BLaER1 treated with 17β-estradiol and CSF1 and Interleukin-3, amounts not matched to agents 10 nM and 100 nM (cell line): ENCODE results near the gene INPP4A.

Source experiments
- H3K27ac ChIP-seq, 11 experiments: shearing (Covaris generic); formaldehyde crosslinking; 2 replicates each; pipeline ENCODE4 v1.8.1; 2022
- H3K27me3 ChIP-seq, 11 experiments: shearing (Covaris generic); formaldehyde crosslinking; 2 replicates each; pipeline ENCODE4 v1.8.1; 2022
- H3K36me3 ChIP-seq, 11 experiments: shearing (Covaris generic); formaldehyde crosslinking; 2 replicates each; pipeline ENCODE4 v1.8.1; 2022
- H3K4me1 ChIP-seq, 10 experiments: shearing (Covaris generic); formaldehyde crosslinking; 2 replicates each; pipeline ENCODE4 v1.8.1; 2022
- H3K4me2 ChIP-seq, 11 experiments: shearing (Covaris generic); formaldehyde crosslinking; 2 replicates each; pipeline ENCODE4 v1.8.1; 2022
- H3K4me3 ChIP-seq, 10 experiments: shearing (Covaris generic); formaldehyde crosslinking; 2 replicates each; pipeline ENCODE4 v1.8.1; 2022
- H3K9ac ChIP-seq, 11 experiments: shearing (Covaris generic); formaldehyde crosslinking; 2 replicates each; pipeline ENCODE4 v1.8.1; 2022
- H3K9me3 ChIP-seq, 11 experiments: shearing (Covaris generic); formaldehyde crosslinking; replicated peaks in 1 of 11; 2 replicates each; pipeline ENCODE4 v1.8.1; 2022
- H4K20me1 ChIP-seq, 11 experiments: shearing (Covaris generic); formaldehyde crosslinking; 2 replicates each; pipeline ENCODE4 v1.8.1; 2022
- Cebpa-rat ChIP-seq, 11 experiments: shearing (Covaris generic); IDR thresholded peaks; 2 replicates each; pipeline ENCODE4 v1.8.1; 2022

The INPP4A gene

GRCh38 chr2:98500561-98500960 lies 55.9 kb downstream of the INPP4A start:
- Histone ChIP-seq H3K36me3 (peaks cover 16 to 53% (median 26%) of the 10 kb centered on the region in 11 experiments; a peak in 20 of 22 replicates), H3K27me3 (no peaks in the 10 kb centered on the region), H3K9ac (no peak overlapping the region), H3K4me1 (peaks cover 6 to 46% (median 18%) of the 10 kb centered on the region in 10 experiments; a peak in 15 of 20 replicates), H3K4me2 (no peak overlapping the region), H4K20me1 (peaks cover 0 to 38% (median 3%) of the 10 kb centered on the region in 11 experiments; a peak in 6 of 22 replicates), H3K9me3 (peaks cover 22 to 37% (median 31%) of the 10 kb centered on the region in 11 experiments), H3K27ac (no peak overlapping the region), H3K4me3 (no peak overlapping the region)
- no peak for TF ChIP-seq Cebpa-rat (IDR thresholded peaks at IDR 0.05)

- Histone ChIP-seq H3K4me2 (no peak overlapping the region), H4K20me1 (peaks cover 0 to 39% (median 3%) of the 10 kb centered on the region in 11 experiments; a peak in 7 of 22 replicates), H3K27ac (no peak overlapping the region), H3K27me3 (no peaks in the 10 kb centered on the region), H3K36me3 (peaks cover 11 to 53% (median 24%) of the 10 kb centered on the region in 11 experiments; a peak in 20 of 22 replicates), H3K4me3 (no peak overlapping the region), H3K9me3 (peaks cover 16 to 31% (median 24%) of the 10 kb centered on the region in 11 experiments), H3K4me1 (peaks cover 8 to 51% (median 21%) of the 10 kb centered on the region in 10 experiments; a peak in 15 of 20 replicates), H3K9ac (no peak overlapping the region)
- TF ChIP-seq Cebpa-rat (IDR thresholded peaks at IDR 0.05): no peak
These were observed 56.6 kb downstream of the INPP4A start for GRCh38 chr2:98501223-98501622.

GRCh38 chr2:98501876-98502275 lies 57.2 kb downstream of the INPP4A start:
- no peak overlapping the region for H3K4me3 ChIP-seq
- H3K27me3 ChIP-seq: no peaks in the 10 kb centered on the region
- peaks cover 0 to 46% (median 3%) of the 10 kb centered on the region in 11 experiments; a peak in 7 of 22 replicates for H4K20me1 ChIP-seq
- H3K36me3 ChIP-seq: peaks cover 6 to 50% (median 20%) of the 10 kb centered on the region in 11 experiments; a peak in 20 of 22 replicates
- H3K4me1 ChIP-seq: peaks cover 8 to 58% (median 27%) of the 10 kb centered on the region in 10 experiments; a peak in 15 of 20 replicates
- no peak overlapping the region for H3K9ac ChIP-seq
- no peak for TF ChIP-seq Cebpa-rat (IDR thresholded peaks at IDR 0.05)
- no peak overlapping the region for H3K27ac ChIP-seq
- H3K9me3 ChIP-seq: peaks cover 9 to 24% (median 18%) of the 10 kb centered on the region in 11 experiments
- no peak overlapping the region for H3K4me2 ChIP-seq

GRCh38 chr2:98502556-98503335 lies 58.1 kb downstream of the INPP4A start:
- peak overlapping the region in 3 of 11 experiments; percentile 67 to 89 (median 88); a peak in 6 of 22 replicates for H3K4me2 ChIP-seq
- H3K9ac ChIP-seq: no peak overlapping the region
- H3K27me3 ChIP-seq: no peaks in the 10 kb centered on the region
- no peak for TF ChIP-seq Cebpa-rat (IDR thresholded peaks at IDR 0.05)
- peaks cover 8 to 67% (median 30%) of the 10 kb centered on the region in 10 experiments; a peak in 15 of 20 replicates for H3K4me1 ChIP-seq
- H3K4me3 ChIP-seq: no peak overlapping the region
- peaks cover 0 to 52% (median 3%) of the 10 kb centered on the region in 11 experiments; a peak in 7 of 22 replicates for H4K20me1 ChIP-seq
- peaks cover 0 to 41% (median 11%) of the 10 kb centered on the region in 11 experiments; a peak in 17 of 22 replicates for H3K36me3 ChIP-seq
- H3K9me3 ChIP-seq: peaks cover under 1 to 16% (median 9%) of the 10 kb centered on the region in 11 experiments; a peak in 20 of 22 replicates
- no peak overlapping the region for H3K27ac ChIP-seq

DNA sequence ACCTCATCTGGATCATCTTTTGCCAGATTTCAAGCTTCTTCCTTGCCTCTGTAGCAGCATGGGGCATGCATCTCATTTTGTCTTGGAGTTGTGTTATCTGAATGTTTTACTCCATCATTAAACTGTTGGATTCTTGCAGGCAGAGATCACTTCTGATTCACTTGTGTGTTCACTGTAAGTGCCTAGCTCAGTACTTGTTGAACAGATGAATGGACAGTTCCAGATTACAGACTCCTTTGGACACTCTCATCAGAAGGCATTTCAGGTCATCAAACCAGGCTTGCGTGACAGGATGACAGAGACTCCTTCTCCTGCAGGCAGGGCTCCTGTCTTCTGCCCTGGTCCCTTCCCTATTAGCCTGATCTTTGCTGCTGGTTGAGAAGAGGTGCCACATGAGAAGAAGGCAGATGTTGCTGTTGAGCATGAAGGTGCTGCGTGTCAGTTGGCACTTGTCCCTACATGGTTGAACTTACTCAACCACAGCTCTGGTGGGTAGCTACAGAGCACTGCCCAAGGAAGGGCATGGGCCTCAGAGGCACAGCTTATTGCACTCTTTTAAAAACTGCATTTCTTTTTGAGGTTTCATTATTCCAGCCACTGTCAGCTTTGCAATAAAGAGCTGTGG lies 58.9 kb downstream of the INPP4A start:
- Histone ChIP-seq H3K27me3 (no peaks in the 10 kb centered on the region), H3K4me1 (peaks cover 8 to 70% (median 38%) of the 10 kb centered on the region in 10 experiments; a peak in 16 of 20 replicates), H3K36me3 (peaks cover 0 to 33% (median 5%) of the 10 kb centered on the region in 11 experiments; a peak in 13 of 22 replicates), H3K27ac (peak overlapping the region in 3 of 11 experiments; percentile 83 to 94 (median 88); a peak in 4 of 22 replicates), H3K4me3 (no peak overlapping the region), H4K20me1 (peaks cover 0 to 61% (median 3%) of the 10 kb centered on the region in 11 experiments; a peak in 7 of 22 replicates), H3K9ac (0 out of 22 replicates have a peak overlapping the region, but pooled peaks of 1 of the 11 experiments have one; percentile 6), H3K9me3 (peaks cover 0 to 7% (median under 1%) of the 10 kb centered on the region in 11 experiments; a peak in 7 of 22 replicates), H3K4me2 (peak overlapping the region in 3 of 11 experiments; percentile 67 to 89 (median 88); a peak in 6 of 22 replicates)
- TF ChIP-seq Cebpa-rat (IDR thresholded peaks at IDR 0.05): no peak

GRCh38 chr2:98504381-98505109 lies 59.9 kb downstream of the INPP4A start:
- H3K27ac ChIP-seq: peak overlapping the region in 7 of 11 experiments; percentile 8 to 94 (median 79); a peak in 10 of 22 replicates
- no peak for TF ChIP-seq Cebpa-rat (IDR thresholded peaks at IDR 0.05)

GRCh38 chr2:98505311-98505808 lies 60.7 kb downstream of the INPP4A start:
- Histone ChIP-seq H3K36me3 (peaks cover 0 to 18% (median 0%) of the 10 kb centered on the region in 11 experiments; a peak in 5 of 22 replicates), H3K9me3 (no peaks in the 10 kb centered on the region), H4K20me1 (peaks cover 0 to 70% (median 3%) of the 10 kb centered on the region in 11 experiments; a peak in 7 of 22 replicates), H3K4me2 (peak overlapping the region in 7 of 11 experiments; percentile 12 to 89 (median 73); a peak in 14 of 22 replicates), H3K27me3 (no peaks in the 10 kb centered on the region), H3K4me3 (peak overlapping the region in 1 of 10 experiments; percentile 31; a peak in 1 of 20 replicates), H3K9ac (peak overlapping the region in 6 of 11 experiments; percentile 6 to 79 (median 62); a peak in 10 of 22 replicates), H3K4me1 (peaks cover 8 to 76% (median 43%) of the 10 kb centered on the region in 10 experiments; a peak in 16 of 20 replicates), H3K27ac (peak overlapping the region in 8 of 11 experiments; percentile 8 to 94 (median 67); a peak in 12 of 22 replicates)
- peak in 2 of 11 experiments; percentile 22 to 28; a peak in 2 of 22 replicates for TF ChIP-seq Cebpa-rat (IDR thresholded peaks at IDR 0.05)

More at GRCh38 chr2:98504381-98505109, 59.9 kb downstream of the INPP4A start:
- H3K4me1 ChIP-seq: peaks cover 8 to 70% (median 43%) of the 10 kb centered on the region in 10 experiments; a peak in 16 of 20 replicates
- H3K9ac ChIP-seq: peak overlapping the region in 5 of 11 experiments; percentile 6 to 79 (median 67); a peak in 9 of 22 replicates
- peak overlapping the region in 1 of 10 experiments; percentile 31; a peak in 1 of 20 replicates for H3K4me3 ChIP-seq
- H3K4me2 ChIP-seq: peak overlapping the region in 7 of 11 experiments; percentile 12 to 89 (median 67); a peak in 12 of 22 replicates
- H3K9me3 ChIP-seq: no peaks in the 10 kb centered on the region
- no peaks in the 10 kb centered on the region for H3K27me3 ChIP-seq
- H4K20me1 ChIP-seq: peaks cover 0 to 66% (median 3%) of the 10 kb centered on the region in 11 experiments; a peak in 7 of 22 replicates
- peaks cover 0 to 26% (median 0%) of the 10 kb centered on the region in 11 experiments; a peak in 6 of 22 replicates for H3K36me3 ChIP-seq
